Body of pancreas (tissue), 4 donors: ENCODE results near the gene CENPC. TPM values are rescaled to one million over a fixed set of nuclear protein-coding genes. Genes with fewer than 3 reads are reported as not detected.
A peak's percentile ranks its signal among the peaks of the same experiment; 100 is the strongest.
"Not testable (repeated sequence)": the region's sequence is repeated elsewhere in the genome, so short reads cannot be mapped to it uniquely, and the experiment has no call there.

Experiments used
- ATAC-seq: fragments of 150-250 bp; one replicate; pipeline ENCODE4 v1.9.1; 2016
- DNase-seq, 4 donors: peaks; one replicate each; pipeline ENCODE4 v3.0.0-alpha.2; 2019
- H3K27ac ChIP-seq, 4 donors: fragments of 200-600 bp; sonication (generic); 1 replicate in 3 of 4; 2 replicates in 1 of 4; pipeline versions ENCODE4 v1.5.1 to v1.6.1; 2016 to 2019; ENCODE audit warnings: mild to moderate bottlenecking in 1 of 4, mixed read lengths in 1 of 4, moderate library complexity in 1 of 4
- H3K27me3 ChIP-seq, 2 donors: fragments of 200-600 bp; sonication (generic); one replicate each; pipeline ENCODE4 v1.6.0; 2016; ENCODE audit warnings: mild to moderate bottlenecking in 1 of 2
- H3K36me3 ChIP-seq, 2 donors: fragments of 200-600 bp; sonication (generic); replicated peaks in 1 of 2; 2 replicates each; pipeline ENCODE4 v1.5.1; 2016; ENCODE audit warnings: low read depth in 2 of 2; ENCODE audit not compliant: insufficient read depth in 1 of 2
- H3K4me1 ChIP-seq: fragments of 200-600 bp; sonication (generic); one replicate; pipeline ENCODE4 v1.6.0; 2016
- H3K4me3 ChIP-seq, 2 donors: fragments of 200-600 bp; sonication (generic); 1 replicate in 1 of 2; 2 replicates in 1 of 2; pipeline ENCODE4 v1.5.1; 2016 to 2019
- H3K9me3 ChIP-seq, 3 donors: fragments of 200-600 bp; sonication (generic); 1 replicate in 2 of 3; 2 replicates in 1 of 3; pipeline ENCODE4 v1.5.1; 2016
- POLR2A ChIP-seq, 3 donors: fragments of 450-650 bp; IDR thresholded peaks; one replicate each; pipeline ENCODE4 v1.6.1; 2016; ENCODE audit warnings: antibody characterized with exemption in 3 of 3, mild to moderate bottlenecking in 2 of 3
- WGBS, 2 donors: methylation state at CpG; one replicate each; pipeline ENCODE4 v1.1.5; 2017; 5-methylcytosine and 5-hydroxymethylcytosine counted together
- intact Hi-C: fragments of 100-400 bp; cut with DNase I; formaldehyde crosslinking; loops from one replicate; pipeline ENCODE4 v1.15.1; 2023
- total RNA-seq, 2 donors: library from RNA; depleted of rRNA; stranded (reverse); fragments of >200 nt; gene quantifications; one replicate each; pipeline ENCODE4 v1.1.0, GENCODE V29; 2016
- TF ChIP-seq, protein P1 (sequence below), 7 experiments: fragments of 450-650 bp in 4 of 7; fragments of 200-600 bp in 3 of 7; sonication (generic) in 3 of 7; IDR thresholded peaks; one replicate each; pipeline ENCODE4 v1.5.1; 2016 to 2019; ENCODE audit warnings: antibody characterized with exemption in 7 of 7

CENPC gene
- total RNA-seq, 2 donors from 2014 or later: 36.8 to 44.5 TPM

DNA sequence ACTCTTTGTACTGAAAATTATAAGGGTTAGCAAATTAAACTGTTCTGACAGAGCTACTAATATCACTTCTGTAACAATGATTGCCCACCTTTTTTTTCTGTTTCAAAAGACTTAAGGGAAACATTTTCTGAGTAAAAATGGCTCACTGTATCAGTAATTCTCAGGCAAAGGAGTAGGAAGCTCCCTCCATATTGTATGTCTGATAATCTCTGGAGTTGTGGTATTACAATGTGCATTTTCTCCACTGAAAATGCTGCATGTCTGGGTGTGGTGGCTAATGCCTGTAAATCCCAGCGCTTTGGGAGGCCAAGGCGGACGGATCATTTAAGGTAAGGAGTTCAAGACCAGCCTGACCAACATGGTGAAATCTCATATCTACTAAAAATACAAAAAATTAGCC lies 8.8 kb upstream of the CENPC start:
- ATAC-seq (no peak), DNase-seq (no peak)
- 93 to 96% methylated on average over 3 of the region's 3 CpGs for WGBS, 2 donors
- H3K36me3 ChIP-seq: no peaks in the 10 kb centered on the region
- H3K27me3 ChIP-seq: no peaks in the 10 kb centered on the region
- H3K4me3 ChIP-seq: no peak overlapping the region
- intact Hi-C loops: loop anchor here (10.0 kb wide), 1 partner anchor 61 kb away; no protein-coding TSS in a partner anchor
- no peak overlapping the region for H3K27ac ChIP-seq
- H3K9me3 ChIP-seq: no peaks in the 10 kb centered on the region
- no peaks in the 10 kb centered on the region for H3K4me1 ChIP-seq
- TF ChIP-seq, protein P1, sequence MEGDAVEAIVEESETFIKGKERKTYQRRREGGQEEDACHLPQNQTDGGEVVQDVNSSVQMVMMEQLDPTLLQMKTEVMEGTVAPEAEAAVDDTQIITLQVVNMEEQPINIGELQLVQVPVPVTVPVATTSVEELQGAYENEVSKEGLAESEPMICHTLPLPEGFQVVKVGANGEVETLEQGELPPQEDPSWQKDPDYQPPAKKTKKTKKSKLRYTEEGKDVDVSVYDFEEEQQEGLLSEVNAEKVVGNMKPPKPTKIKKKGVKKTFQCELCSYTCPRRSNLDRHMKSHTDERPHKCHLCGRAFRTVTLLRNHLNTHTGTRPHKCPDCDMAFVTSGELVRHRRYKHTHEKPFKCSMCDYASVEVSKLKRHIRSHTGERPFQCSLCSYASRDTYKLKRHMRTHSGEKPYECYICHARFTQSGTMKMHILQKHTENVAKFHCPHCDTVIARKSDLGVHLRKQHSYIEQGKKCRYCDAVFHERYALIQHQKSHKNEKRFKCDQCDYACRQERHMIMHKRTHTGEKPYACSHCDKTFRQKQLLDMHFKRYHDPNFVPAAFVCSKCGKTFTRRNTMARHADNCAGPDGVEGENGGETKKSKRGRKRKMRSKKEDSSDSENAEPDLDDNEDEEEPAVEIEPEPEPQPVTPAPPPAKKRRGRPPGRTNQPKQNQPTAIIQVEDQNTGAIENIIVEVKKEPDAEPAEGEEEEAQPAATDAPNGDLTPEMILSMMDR (IDR thresholded peaks at IDR 0.05): no peak
- no peak for TF ChIP-seq POLR2A (IDR thresholded peaks at IDR 0.05)

DNA sequence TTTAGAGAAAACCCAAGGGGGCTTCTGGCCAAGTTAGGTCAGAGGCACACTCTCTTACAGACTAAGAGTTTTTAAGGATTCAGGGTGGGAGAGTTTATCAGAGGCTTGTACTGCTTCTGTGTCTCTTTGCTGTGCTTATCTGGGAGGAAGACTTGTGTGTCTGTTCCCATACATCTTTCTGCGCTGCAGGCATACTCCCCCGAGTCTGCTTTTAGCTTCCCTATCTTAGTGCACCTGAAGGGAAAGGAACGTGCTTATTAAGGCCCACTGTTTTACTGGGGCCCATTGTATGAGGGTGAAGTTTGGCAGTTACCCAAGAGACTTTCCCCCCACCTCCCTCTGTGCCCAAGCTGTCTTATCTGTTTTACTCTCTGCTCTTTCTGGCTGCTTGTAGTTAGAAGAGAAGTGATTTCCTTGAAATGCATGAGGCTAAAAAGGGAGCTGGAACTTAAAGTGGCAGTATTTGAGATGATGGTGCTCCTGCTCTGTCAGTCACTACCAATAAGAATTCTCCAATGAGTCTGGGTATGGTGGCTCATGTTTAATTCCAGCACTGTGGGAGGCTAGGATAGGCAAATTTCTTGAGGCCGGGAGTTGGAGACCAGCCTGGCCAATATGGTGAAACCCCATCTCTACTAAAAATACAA lies 7.0 kb upstream of the CENPC start:
- not testable (repeated sequence) for H3K4me1 ChIP-seq, H3K4me3 ChIP-seq, H3K27me3 ChIP-seq, H3K9me3 ChIP-seq, ATAC-seq, DNase-seq, H3K36me3 ChIP-seq, H3K27ac ChIP-seq
- 77 to 83% methylated on average over 4 of the region's 4 CpGs for WGBS, 2 donors
- intact Hi-C loops: loop anchor here (10.0 kb wide), 1 partner anchor 63 kb away; no protein-coding TSS in a partner anchor

DNA sequence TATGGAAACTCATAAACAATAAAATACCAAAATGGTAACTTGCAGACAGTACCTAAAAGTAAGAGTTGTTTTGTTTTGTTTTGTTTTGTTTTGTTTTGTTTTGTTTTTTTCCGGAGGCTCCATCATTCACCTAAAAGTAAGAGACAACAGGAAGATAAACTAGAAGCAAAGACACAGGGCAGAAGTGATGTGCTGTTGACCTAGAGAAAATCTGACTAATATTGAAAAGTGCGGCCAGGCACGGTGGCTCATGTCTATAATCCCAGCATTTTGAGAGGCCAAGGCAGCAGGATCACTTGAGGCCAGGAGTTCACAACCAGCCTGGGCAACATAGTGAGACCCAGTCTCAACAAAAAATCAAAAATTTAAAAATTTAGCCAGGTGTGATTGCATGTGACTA lies 5.6 kb upstream of the CENPC start:
- DNase-seq: no peak
- WGBS, 2 donors: 95% methylated on average over 3 of the region's 3 CpGs
- Histone ChIP-seq H3K4me1 (no peaks in the 10 kb centered on the region), H3K27me3 (no peaks in the 10 kb centered on the region), H3K27ac (no peak overlapping the region), H3K36me3 (no peaks in the 10 kb centered on the region), H3K4me3 (no peak overlapping the region), H3K9me3 (no peaks in the 10 kb centered on the region)
- no peak for ATAC-seq
- TF ChIP-seq, protein P1 (IDR thresholded peaks at IDR 0.05): no peak
- no peak for TF ChIP-seq POLR2A (IDR thresholded peaks at IDR 0.05)
- intact Hi-C loops: loop anchor here (10.0 kb wide), 1 partner anchor 64 kb away; no protein-coding TSS in a partner anchor

DNA sequence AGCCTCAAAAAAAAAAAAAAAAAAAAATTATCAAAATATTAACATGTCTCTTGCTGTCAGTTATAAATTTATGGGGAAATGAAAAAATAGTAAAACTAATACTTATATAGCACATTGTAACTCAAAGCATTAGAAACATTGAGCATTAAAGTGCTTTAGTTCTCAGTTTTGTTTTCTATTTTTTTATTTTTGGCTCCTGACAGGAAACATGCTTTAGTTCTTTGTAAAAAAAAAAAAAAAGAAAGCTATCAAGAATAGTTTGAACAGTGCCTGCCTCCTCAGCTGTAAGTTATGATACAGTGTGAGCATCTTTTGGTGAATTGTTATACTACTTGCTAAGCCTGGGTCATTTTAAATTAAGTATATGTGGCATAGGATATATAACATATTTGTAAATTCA lies 5.1 kb upstream of the CENPC start:
- Histone ChIP-seq H3K27me3 (no peaks in the 10 kb centered on the region), H3K9me3 (no peaks in the 10 kb centered on the region), H3K27ac (no peak overlapping the region), H3K36me3 (no peaks in the 10 kb centered on the region), H3K4me3 (no peak overlapping the region), H3K4me1 (no peaks in the 10 kb centered on the region)
- ATAC-seq (no peak), DNase-seq (no peak)
- TF ChIP-seq, protein P1 (IDR thresholded peaks at IDR 0.05): no peak
- no peak for TF ChIP-seq POLR2A (IDR thresholded peaks at IDR 0.05)
- intact Hi-C loops: loop anchor here (10.0 kb wide), 1 partner anchor 64 kb away; no protein-coding TSS in a partner anchor

DNA sequence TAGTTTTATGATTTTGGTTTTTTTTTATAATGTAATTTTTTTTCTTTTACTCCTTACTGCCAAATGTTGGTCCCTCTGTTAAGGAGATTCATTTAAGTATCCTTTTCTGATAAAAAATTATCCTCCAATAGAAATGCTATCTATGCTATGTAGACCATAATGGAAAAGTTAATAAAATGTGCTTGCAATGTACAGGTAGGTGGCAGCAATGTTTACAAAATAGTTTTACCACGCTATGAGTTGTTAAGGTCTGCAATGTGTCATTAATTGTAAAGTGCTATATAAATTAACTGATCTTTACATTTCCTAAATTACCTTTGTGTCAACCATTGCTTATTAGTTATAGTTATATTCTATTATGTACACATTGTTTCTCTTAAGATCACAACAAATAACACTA lies 3.8 kb upstream of the CENPC start:
- no peak for TF ChIP-seq POLR2A (IDR thresholded peaks at IDR 0.05)
- TF ChIP-seq, protein P1 (IDR thresholded peaks at IDR 0.05): peak in 5 of 7 experiments; percentile 30 to 59 (median 50)
- WGBS, 2 donors: 6 to 9% methylated on average over 1 of the region's 1 CpG
- intact Hi-C loops: no loop called here
- H3K9me3 ChIP-seq: no peaks in the 10 kb centered on the region
- H3K36me3 ChIP-seq: no peaks in the 10 kb centered on the region
- no peak overlapping the region for H3K4me3 ChIP-seq
- ATAC-seq: no peak
- H3K4me1 ChIP-seq: peaks cover under 1% of the 10 kb centered on the region
- no peak for DNase-seq
- no peak overlapping the region for H3K27ac ChIP-seq
- H3K27me3 ChIP-seq: no peaks in the 10 kb centered on the region
